GM18951 (cell line): ENCODE measurements around the gene CIB1.

Experiments used
- POLR2A ChIP-seq: IDR thresholded peaks from 4 replicates; pipeline ENCODE4 v1.6.1; 2011; ENCODE audit warnings: mild to moderate bottlenecking; ENCODE audit not compliant: insufficient read length, insufficient read depth; ENCODE audit errors: extremely low read depth
- in situ Hi-C: fragments of 300-500 bp; cut with MboI; formaldehyde crosslinking; loops from one replicate; pipeline ENCODE4 v1.12.0; 2022; ENCODE audit warnings: low sequenced_read_pairs, mixed read lengths, inconsistent platforms; ENCODE audit not compliant: unreplicated experiment

CIB1 gene

GRCh38 chr15:90205050-90205848 lies 28.5 kb downstream of the CIB1 start:
- no peak for TF ChIP-seq POLR2A
- in situ Hi-C loops, result no loop called here

- TF ChIP-seq POLR2A, result no peak
- in situ Hi-C loops, result no loop called here
Observed at GRCh38 chr15:90203922-90204321, 29.8 kb downstream of the CIB1 start.

- in situ Hi-C loops, result no loop called here
- no peak for TF ChIP-seq POLR2A
Observed at GRCh38 chr15:90203473-90203872, 30.3 kb downstream of the CIB1 start.

GRCh38 chr15:90202929-90203328 lies 30.8 kb downstream of the CIB1 start:
- TF ChIP-seq POLR2A, result no peak
- in situ Hi-C loops, result no loop called here

GRCh38 chr15:90201944-90202375 lies 31.8 kb downstream of the CIB1 start:
- in situ Hi-C loops, result no loop called here
- TF ChIP-seq POLR2A, result no peak

GRCh38 chr15:90201130-90201943 lies 32.4 kb downstream of the CIB1 start, which contains the start of gene SEMA4B:
Gene SEMA4B, plus strand, starts transcription at chr15:90201330. Its CDS starts 249 bp downstream, at chr15:90201579.
- in situ Hi-C loops, result no loop called here
- TF ChIP-seq POLR2A, result peak; percentile 85

- in situ Hi-C loops, result no loop called here
- TF ChIP-seq POLR2A, result no peak
Observed at GRCh38 chr15:90200534-90201129, 33.1 kb downstream of the CIB1 start.

- in situ Hi-C loops, result no loop called here
- TF ChIP-seq POLR2A, result no peak
Observed at GRCh38 chr15:90194655-90195054, 39.1 kb downstream of the CIB1 start.

- TF ChIP-seq POLR2A, result no peak
- in situ Hi-C loops, result no loop called here
Observed at GRCh38 chr15:90192961-90193786, 40.6 kb downstream of the CIB1 start.

GRCh38 chr15:90191794-90192509 lies 41.8 kb downstream of the CIB1 start:
- in situ Hi-C loops, result no loop called here
- peak; percentile 56 for TF ChIP-seq POLR2A

GRCh38 chr15:90191344-90191687 lies 42.4 kb downstream of the CIB1 start:
- no peak for TF ChIP-seq POLR2A
- in situ Hi-C loops, result no loop called here
